GM04503 (cell line): Measurements from ENCODE around the gene GDPD4.

Experiments used
- DNase-seq: peaks from one replicate; pipeline ENCODE4 v3.0.0-alpha.2; 2012; ENCODE audit warnings: low read depth

Gene GDPD4

DNA sequence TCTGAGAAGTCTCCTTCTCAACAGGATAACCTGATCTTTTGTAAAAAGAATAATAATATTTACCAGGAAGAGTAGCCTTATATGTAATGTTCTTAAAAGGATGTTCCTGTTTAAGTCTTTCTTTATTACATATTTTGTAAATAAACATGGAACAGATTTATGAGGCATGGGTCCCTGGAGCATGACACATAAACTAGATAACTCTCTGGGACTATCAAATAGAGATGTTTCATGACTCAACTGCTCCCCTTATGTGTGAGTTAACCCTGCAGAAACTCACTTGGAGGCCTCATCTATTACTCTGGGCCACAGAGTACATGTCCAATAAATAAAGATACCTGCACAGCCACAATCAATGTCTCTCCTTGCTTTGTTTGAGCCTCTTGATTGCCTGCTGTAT lies 64.6 kb downstream of the GDPD4 start:
- DNase-seq, result no peak

DNA sequence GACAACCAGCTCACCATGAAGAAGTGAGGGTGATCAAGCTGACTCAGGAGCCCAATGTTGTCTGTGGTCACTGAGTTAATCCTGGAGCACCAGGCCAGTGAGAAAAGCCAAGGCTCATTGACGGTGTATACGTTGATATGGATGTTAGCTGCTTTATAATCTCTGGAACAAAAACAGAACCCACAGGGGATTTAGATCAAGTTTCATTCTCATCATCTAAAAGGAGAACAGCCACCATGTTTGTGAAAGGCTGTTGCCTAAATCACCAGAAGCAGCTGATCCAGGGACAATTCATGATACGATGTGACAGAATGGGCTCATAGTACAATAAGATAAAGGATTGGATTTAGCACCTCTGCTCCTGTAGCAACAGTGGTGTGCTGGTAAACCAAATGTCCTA lies 68.5 kb downstream of the GDPD4 start:
- no peak for DNase-seq

DNA sequence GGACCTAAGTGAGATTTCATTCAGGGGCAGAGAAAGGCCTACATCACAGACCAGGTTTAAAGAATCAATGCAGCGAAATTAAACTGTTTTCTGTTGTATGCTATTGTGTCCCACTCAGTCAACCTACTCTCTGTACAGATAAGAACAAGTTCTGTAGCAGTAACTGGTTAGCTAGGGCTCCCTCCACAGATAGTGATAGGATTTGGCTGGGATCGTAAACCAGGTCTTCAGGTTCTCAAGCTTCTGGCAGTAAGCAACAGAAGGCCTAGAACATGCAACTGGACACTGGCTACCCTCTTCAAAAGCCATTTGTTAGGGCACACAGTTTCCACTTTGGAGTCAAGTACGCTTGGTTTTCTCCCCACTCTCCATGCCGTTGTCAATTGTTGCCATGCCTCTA lies 69.2 kb downstream of the GDPD4 start:
- no peak for DNase-seq

DNA sequence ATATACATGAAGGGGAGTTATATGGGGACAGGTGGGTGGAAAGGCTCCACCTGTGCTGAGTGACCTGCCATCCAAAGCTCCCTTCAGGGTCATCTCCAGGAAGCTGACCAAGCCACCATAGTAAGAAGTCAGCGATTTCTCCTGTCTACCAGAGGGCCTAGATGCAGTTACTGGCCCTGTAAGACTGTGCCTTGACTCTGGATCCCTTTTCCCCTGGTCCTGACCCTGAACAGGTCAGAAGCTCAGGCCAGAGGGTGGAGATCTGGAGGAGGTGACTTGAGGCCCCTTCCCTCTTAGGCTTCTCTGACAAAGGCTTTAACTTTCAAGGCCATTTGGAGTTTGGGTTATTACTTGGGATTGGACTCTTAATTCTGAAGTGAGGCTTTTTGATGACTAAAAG lies 69.7 kb downstream of the GDPD4 start:
- DNase-seq, result no peak

DNA sequence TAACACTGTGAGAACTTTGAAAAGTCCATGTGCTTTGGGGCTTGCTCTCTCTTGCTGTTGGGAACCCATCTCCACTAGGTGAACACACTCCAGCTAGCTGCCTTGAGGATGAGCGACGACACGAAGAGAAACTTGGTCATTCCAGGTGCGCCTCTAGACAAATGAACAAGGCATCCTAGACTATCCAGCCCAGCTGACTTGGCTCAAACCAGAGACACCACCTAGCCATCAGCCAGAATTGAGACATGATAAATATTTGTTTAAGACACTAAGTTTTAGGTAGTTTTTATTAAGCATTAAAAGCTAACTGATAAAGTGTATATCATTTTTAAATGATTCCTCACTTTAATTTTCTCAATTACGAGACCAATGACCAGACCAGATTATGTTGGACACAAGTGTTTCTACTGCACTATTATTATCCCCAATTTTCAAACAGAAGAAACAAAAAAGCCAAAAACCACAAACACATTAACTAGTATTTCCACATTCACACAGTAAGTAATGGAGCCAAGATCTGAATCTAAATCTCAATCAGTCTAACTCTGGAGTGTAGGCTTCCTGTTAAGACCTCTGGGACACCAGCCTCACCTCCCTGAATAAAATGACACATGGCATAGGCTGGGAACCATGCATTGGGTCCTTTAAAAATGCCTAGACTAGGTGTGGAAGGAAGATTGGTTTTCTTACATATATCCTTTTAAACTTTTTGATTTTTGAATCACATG lies 70.4 kb downstream of the GDPD4 start:
- no peak for DNase-seq

DNA sequence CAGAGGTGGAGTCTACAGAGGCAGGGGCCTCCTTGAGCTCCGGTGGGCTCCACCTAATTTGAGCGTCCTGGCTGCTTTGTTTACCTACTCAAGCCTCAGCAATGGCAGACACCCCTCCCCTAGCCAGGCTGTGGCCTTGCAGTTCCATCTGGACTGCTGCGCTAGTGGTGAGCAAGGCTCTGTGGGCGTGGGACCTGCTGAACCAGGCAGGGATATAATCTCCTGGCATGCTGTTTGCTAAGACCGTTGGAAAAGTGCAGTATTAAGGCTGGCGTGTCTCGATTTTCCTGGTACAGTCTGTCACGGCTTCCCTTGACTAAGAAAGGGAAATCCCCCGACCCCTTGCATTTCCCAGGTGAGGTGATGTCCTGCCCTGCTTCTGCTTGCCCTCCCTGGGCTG lies 77.7 kb downstream of the GDPD4 start:
- DNase-seq, result no peak

DNA sequence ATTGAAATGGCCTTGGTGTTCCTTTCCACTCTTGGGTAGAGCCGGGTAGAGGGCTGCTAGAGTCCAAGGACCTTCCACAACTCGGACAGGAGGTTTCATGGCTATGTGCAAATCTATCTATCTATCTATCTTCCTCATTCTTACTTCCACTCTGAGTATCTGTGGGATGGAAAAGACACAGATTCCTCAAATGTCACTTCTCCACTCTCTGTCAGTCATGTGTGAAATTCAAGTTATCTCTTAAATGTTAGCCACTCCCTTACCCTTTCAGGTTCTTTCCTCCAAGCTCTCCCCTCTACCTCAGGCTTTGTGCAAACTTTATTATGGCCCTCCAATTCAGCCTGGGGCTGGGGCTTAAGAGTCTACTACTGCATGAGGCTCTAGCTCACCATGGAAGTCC lies 84.3 kb downstream of the GDPD4 start:
- DNase-seq, result no peak

DNA sequence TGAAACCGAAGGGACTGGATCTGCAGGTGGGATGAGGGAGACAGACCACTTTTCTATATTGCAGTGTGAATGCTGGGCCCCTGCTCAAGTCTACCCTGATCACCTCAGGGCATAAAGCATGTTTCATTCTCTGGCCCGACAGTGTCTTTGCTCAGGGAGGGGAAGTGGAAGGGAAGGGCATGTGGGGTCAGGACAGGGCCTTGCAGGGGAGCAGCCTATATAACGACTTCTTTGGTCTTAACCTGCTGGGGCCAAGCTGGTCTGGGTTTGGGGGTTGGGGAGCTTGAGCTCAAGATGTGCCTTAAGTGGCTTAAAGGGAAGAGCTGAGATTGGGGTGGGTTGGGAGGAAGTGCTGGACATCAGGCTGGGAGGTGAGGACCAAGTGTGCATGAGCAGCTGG lies 86.4 kb downstream of the GDPD4 start:
- DNase-seq, result no peak

DNA sequence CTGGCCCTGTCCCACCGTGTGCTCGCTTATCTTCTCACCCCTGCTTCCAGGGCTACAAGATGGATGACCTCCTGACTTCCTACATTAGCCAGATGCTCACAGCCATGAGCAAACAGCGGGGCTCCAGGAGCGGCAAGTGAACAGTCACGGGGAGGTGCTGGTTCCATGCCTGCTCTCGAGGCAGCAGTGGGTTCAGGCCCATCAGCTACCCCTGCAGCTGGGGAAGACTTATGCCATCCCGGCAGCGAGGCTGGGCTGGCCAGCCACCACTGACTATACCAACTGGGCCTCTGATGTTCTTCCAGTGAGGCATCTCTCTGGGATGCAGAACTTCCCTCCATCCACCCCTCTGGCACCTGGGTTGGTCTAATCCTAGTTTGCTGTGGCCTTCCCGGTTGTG lies 86.9 kb downstream of the GDPD4 start:
- DNase-seq, result no peak

DNA sequence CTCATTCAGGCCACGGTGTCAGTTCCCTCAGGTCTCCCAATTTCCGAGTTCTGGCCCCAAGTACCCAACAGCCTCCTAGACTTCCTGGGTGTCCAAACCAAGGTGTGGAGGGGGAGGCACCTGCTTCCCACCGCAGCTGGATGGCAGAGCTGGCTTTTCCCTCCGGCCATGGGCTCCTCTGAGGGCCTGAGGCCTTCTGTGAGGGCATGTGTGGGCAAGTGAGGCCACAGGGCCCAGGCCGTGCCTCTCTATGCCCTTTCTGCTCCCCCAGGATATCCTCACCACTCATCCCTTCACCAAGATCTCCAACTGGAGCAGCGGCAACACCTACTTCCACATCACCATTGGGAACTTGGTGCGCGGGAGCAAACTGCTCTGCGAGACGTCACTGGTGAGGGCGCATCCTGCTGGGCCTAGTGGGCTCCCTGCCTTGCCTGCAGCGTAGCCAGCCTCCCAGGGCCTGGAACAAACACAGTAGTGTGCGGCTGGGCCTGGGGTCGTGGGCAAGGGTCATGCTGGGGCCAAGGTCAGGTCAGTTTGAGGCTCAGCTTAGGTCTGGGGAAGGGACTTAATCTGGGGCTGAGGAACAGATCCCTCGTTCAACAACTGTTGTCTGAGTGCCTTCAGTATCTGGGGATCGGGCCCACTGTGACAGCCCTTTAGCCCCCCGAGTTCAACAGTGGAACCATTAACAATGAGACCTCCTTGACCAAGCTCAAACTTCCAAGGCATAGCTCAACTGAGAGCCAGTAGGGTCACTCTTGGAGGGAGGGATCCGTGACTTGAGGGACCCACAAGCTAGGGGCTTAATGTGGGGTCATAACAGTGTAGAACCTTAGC lies 87.7 kb downstream of the GDPD4 start:
- DNase-seq, result no peak

DNA sequence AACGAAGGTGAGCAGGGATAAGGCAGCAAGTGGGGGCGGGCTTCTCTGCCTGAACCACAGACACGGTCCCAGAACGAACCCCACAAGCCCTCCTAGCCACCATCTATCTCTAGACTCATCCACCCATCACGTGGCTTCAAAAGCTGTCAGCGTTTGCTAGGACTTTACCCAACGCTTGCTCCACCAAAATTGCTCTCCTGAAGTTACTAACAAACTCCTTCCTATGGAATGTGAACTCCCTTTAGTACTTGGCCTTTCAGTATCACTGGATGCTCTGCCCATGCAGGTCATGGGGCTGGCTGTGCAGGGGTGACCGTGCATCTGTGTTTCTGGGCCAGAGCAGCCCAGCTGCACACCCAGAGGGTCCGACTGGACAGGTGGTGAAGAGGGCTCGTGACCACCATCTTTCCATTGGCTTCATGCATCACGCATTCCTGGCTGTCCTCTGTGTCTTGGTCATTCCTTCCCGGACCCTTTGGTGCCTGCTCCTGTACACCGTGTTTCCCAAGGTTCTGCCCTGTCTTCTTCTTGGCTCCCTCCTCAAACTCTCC lies 88.4 kb downstream of the GDPD4 start:
- DNase-seq, result no peak

DNA sequence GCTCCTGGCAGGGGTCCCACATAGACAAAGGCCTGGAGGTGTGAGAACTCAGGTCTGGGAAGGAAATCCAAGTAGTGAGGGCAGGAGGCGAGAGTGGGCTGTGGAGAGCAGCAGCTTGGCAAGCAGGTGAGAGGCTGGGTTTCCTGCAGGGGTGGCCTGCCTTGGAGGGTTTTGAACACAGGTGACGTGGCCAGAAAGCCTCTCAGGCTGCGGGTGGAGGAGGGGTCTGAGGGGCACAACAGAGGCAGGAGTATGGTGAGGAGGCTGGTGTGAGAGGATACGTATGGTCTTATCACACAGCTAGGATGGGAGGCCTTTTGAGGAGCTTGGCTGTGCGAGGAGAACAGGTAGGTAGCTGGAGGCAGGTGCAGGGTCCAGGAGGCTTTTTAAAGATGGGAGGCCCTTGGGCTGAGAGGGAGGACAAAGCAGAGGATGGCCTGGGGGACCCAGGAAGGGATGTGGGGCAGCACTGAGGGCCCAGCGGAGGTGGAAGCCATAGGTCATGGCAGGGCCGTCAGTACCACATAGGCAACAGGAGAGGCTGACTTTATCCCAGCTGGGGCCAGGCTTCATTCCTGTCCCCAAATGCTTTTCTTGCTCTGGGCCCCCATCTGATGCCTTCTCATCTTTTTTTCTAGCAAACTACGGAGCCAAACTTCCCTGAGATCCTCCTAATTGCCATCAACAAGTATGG lies 89.0 kb downstream of the GDPD4 start:
- DNase-seq, result no peak

DNA sequence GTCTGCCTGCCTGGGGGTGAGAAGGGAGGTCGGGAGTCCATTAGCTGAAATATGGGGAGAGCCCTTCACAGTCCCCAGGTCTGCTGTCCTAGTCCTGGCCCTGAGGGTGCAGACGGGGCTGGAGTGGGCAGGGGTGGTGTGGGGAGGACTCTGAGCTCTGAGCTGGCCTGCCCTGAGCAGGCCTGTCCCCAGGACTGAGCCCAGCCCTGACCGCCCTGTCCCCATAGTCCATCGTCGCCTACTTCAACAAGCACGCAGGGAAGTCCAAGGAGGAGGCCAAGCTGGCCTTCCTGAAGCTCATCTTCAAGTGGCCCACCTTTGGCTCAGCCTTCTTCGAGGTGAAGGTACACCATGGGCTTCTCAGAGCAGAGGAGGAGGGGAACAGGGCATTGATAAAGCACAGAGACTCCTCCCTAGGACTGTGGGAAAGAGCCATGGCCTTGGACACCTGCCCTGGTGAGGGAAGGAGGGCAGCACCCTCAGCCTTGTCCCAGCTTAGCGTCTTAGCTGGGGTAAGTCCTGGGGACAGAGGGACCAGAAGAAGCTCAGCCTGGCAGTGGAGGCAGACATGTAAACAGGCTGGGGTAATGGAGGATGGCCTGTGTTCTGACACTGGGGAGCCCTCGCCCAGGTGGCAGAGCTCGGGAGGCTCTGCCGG lies 89.8 kb downstream of the GDPD4 start:
- no peak for DNase-seq

DNA sequence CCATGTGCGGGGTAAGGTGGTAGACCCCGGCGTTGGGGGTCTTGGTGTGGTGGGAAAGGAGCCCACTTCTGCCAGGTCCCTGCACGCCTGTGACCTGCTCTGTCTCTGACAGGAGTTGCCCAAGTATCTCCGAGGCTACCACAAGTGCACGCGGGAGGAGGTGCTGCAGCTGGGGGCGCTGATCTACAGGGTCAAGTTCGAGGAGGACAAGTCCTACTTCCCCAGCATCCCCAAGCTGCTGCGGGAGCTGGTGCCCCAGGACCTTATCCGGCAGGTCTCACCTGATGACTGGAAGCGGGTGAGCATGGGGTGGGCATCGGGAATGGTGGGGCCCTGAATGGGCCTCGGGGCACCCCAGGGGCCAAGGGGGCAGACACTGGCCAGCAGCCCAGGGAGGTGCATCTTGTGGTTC lies 90.4 kb downstream of the GDPD4 start:
- DNase-seq, result no peak

DNA sequence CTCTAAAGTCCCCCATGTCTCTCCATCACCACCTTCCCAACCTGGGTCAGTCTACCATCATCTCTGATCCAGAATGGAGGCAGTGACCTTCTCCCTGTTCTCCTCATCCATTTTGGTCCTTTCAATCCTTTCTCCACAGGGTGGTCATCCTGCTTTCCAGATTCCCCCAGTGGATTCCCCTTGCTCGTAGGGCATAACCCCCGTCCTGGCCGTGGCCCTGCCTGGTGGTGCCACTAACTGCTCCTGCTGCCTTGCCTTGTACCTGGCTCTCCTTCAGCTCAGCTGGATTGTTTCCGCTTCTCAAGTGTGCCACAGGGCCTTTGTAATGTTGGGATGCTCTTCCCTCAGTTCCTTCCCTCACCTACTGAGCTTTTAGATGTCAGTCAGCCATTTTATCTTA lies 91.8 kb downstream of the GDPD4 start:
- no peak for DNase-seq

DNA sequence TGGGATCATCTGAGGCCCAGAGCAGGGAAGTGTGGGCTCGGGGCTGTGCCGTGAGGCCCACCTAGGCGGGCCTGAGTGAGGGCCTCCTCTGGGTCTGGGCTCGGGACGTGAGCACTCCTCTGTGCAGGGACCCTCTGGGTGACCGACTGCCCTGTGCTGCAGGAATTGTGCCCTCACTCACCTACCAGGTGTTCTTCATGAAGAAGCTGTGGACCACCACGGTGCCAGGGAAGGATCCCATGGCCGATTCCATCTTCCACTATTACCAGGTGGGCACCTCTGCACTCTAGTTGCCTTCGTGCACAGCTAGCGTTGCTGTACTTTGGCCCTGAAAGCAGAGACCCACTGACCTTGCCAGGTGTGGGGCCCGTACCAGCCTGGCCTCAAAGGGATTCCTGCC lies 93.0 kb downstream of the GDPD4 start:
- DNase-seq, result no peak

DNA sequence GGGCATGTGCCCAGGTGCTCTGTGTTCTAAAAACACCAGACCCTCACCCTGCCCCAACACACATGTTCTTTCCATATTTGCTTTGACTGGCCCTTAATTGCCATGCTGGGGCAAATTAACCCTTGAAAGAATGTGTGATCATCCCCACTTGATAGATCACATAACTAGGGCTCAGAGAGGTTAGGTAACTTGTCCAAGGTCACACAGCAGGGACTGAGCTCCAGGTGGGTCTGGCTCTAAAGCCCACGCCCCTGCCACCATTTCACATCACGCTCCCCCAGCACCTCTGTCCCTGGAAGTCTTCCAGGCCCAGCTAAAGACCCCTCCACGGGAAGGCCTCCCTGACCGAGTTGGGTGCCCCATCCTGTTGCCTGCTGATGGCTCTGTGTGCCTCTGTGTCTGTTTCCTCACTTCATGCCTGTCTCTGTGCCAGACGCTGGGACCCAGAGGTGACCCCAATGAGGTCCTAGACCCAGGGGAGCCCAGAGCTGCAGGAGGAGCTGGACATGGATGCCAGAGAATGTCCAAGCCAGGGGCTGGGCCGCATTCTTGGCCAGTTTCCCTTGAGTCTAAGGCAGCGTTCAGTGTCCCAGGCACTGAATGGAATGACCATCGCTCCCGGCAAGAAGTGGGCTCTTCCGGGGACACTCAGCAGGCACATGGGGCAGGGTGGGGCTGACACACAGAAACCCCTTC lies 93.7 kb downstream of the GDPD4 start:
- DNase-seq, result no peak

DNA sequence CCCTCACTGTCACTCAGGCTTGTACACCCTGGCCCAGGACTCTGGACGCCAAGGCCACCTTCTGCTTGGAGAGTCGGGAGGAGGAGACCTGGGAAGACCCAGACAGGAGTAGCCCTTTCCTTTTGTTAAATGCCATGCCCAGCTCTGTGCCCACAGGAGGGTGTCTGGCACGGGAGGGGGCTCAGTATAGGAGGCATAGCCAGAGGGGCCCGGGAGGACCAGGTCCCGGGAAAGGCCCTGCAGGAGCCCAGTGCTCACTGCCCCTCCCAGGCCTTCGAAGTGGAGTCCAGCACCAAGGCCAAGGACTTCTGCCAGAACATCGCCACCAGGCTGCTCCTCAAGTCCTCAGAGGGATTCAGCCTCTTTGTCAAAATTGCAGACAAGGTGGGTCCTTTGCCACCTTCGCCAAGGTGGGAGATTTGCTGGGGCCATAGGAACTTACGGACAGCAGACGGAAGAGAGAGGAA lies 94.4 kb downstream of the GDPD4 start:
- no peak for DNase-seq

DNA sequence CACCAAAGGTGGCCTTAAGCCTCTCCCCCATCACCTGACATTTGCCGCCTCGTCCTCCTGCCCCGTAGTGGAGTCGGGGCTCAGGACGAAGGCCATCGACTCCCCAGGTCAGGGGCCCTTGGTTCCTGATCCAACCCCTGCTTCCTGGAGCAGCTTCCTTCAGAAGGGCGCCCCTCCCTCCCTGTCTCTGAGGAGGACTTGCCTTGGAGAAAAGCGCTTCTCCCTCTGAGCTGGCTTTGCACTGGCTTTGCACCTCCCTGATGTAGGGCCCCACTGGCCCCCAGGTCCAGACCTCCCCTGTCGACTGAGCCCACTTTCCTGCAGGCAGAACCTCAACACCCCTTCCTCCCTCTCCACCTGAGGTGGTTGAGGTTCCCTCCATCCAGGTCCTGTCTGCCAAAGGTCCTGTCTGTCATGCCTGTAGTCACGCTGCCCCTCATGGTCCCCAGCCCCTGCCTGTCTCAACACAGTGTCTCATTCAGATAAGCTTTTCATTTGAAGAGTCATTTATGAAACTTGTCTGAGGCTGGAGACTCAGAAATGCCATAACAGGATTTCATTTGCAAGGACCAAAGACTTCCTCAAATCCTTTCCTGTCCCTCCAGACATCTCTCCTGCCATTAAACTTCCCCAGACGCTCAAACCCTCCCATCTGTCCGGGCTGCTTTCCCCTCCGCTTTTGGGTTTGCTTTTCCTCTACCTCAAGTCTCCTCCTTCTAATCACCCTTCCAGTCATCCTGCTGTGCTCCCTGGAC lies 95.0 kb downstream of the GDPD4 start:
- no peak for DNase-seq

DNA sequence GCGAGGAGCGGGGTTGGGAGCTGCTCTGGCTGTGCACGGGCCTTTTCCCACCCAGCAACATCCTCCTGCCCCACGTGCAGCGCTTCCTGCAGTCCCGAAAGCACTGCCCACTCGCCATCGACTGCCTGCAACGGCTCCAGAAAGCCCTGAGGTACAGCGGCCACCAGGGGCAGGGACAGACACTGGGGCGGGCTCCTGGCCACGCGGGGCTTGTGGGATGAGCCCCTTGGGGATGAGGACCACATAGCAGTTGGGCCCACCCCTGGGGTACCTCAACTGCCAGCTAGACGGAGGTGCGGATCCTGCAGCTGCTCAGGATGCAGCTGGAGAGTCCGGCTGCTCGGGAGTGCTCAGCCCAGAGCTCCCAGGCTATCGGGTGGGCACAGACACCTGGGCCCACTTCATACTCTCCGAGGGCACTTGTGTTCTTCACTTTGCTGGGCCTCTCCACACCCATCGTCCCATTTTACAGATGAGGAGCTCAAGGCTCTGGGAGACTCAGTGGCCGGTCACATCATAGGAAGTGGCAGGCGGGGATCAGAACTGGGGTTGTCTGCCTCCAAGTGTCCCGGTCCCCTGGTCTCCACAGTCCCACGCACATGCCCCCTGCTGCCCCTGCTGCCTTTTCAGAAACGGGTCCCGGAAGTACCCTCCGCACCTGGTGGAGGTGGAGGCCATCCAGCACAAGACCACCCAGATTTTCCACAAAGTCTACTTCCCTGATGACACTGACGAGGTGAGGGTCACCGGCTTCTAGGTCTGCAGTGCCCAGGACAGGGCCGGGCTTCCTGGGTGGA lies 95.8 kb downstream of the GDPD4 start:
- DNase-seq, result no peak
